Uterus (tissue), 4 donors: Measurements from ENCODE around the gene ATP5ME. TPM values are rescaled to one million over a fixed set of nuclear protein-coding genes. Genes with fewer than 3 reads are reported as not detected.
A peak's percentile ranks its signal among the peaks of the same experiment; 100 is the strongest.

Source experiments
- DNase-seq, 2 donors: peaks; one replicate each; pipeline ENCODE4 v3.0.0-alpha.2; 2019 to 2020
- H3K27ac ChIP-seq, 2 donors: fragments of 200-600 bp; sonication (generic); 1 replicate in 1 of 2; 2 replicates in 1 of 2; pipeline ENCODE4 v1.5.1; 2016 to 2018
- H3K27me3 ChIP-seq, 2 donors: fragments of 200-600 bp; sonication (generic); one replicate each; pipeline ENCODE4 v1.5.1; 2018 to 2019; ENCODE audit warnings: control low read depth in 1 of 2
- H3K36me3 ChIP-seq, 2 donors: fragments of 200-600 bp; sonication (generic); one replicate each; pipeline ENCODE4 v1.5.1; 2019; ENCODE audit warnings: control low read depth in 1 of 2
- H3K4me1 ChIP-seq, 2 donors: fragments of 200-600 bp; sonication (generic); one replicate each; pipeline ENCODE4 v1.5.1; 2018 to 2019; ENCODE audit warnings: control low read depth in 1 of 2
- H3K4me3 ChIP-seq, 2 donors: fragments of 200-600 bp; sonication (generic); 1 replicate in 1 of 2; 2 replicates in 1 of 2; pipeline ENCODE4 v1.5.1; 2018 to 2019; ENCODE audit warnings: mild to moderate bottlenecking in 1 of 2
- H3K9me3 ChIP-seq, 2 donors: fragments of 200-600 bp; sonication (generic); one replicate each; pipeline ENCODE4 v1.5.1; 2019; ENCODE audit warnings: control low read depth in 1 of 2
- CTCF ChIP-seq, 4 experiments: fragments of 200-600 bp in 2 of 4; fragments of 450-650 bp in 2 of 4; sonication (generic) in 2 of 4; IDR thresholded peaks; one replicate each; pipeline ENCODE4 v1.5.1; 2016 to 2019; ENCODE audit warnings: antibody characterized with exemption in 4 of 4, mild to moderate bottlenecking in 2 of 4, moderate library complexity in 1 of 4
- POLR2A ChIP-seq, 2 donors: fragments of 450-650 bp; IDR thresholded peaks; one replicate each; pipeline ENCODE4 v1.6.1; 2016; ENCODE audit warnings: antibody characterized with exemption in 2 of 2, mild to moderate bottlenecking in 1 of 2, moderate library complexity in 1 of 2
- intact Hi-C: fragments of 100-400 bp; cut with DNase I; formaldehyde crosslinking; loops from one replicate; pipeline ENCODE4 v1.15.1; 2023; ENCODE audit warnings: low total_unique reads
- total RNA-seq, 4 donors: library from RNA; depleted of rRNA in 3 of 4; stranded (reverse); fragments of >200 nt in 3 of 4; gene quantifications; one replicate each; pipeline versions ENCODE4 v1.1.0 to v1.2.4, GENCODE V29; 2014 to 2023
- donor health status: DM: yes; HTN: yes; CAD: no.

The ATP5ME gene
- 100 to 1,000 TPM in 1 of 4 donors, 10 to 100 TPM in 3; 24.1 to 168 (median 64.2) TPM for total RNA-seq

GRCh38 chr4:674172-675035 is at the start of gene ATP5ME, which contains the start of gene MYL5:
Gene ATP5ME, minus strand, starts transcription at chr4:674276. Its CDS starts 29 bp downstream, at chr4:674247.
Gene MYL5, plus strand, starts transcription at chr4:674542. Its CDS starts 3,485 bp downstream, at chr4:678027.
- peak within 1 kb of the TSS; percentile 91 to 94 for H3K27ac ChIP-seq
- intact Hi-C loops, result no loop called here
- no peaks in the 10 kb centered on the region for H3K27me3 ChIP-seq
- TF ChIP-seq POLR2A (IDR thresholded peaks at IDR 0.05) (peak; percentile 74 to 98), CTCF (IDR thresholded peaks at IDR 0.05) (peak; percentile 68 to 98 (median 86))
- H3K4me1 ChIP-seq, result peaks cover 6 to 7% of the 10 kb centered on the region in 2 donors
- H3K36me3 ChIP-seq, result no peaks in the 10 kb centered on the region
- H3K9me3 ChIP-seq, result no peaks in the 10 kb centered on the region
- H3K4me3 ChIP-seq, result peak within 1 kb of the TSS; percentile 71 to 73
- peak; percentile 96 to 98 for DNase-seq

- H3K9me3 ChIP-seq, result no peaks in the 10 kb centered on the region
- H3K4me3 ChIP-seq, result no peak overlapping the region
- TF ChIP-seq POLR2A (IDR thresholded peaks at IDR 0.05) (no peak), CTCF (IDR thresholded peaks at IDR 0.05) (no peak)
- DNase-seq, result no peak
- no peaks in the 10 kb centered on the region for H3K36me3 ChIP-seq
- H3K4me1 ChIP-seq, result peaks cover 0 to 9% of the 10 kb centered on the region in 2 donors
- no peaks in the 10 kb centered on the region for H3K27me3 ChIP-seq
- intact Hi-C loops, result no loop called here
- H3K27ac ChIP-seq, result no peak overlapping the region
These were observed 48.8 kb upstream of the ATP5ME start for GRCh38 chr4:722851-723360.

- H3K36me3 ChIP-seq, result no peaks in the 10 kb centered on the region
- no peak for TF ChIP-seq CTCF (IDR thresholded peaks at IDR 0.05)
- TF ChIP-seq POLR2A (IDR thresholded peaks at IDR 0.05), result no peak
- no peak overlapping the region for H3K27ac ChIP-seq
- peaks cover 0 to 9% of the 10 kb centered on the region in 2 donors for H3K4me1 ChIP-seq
- no peaks in the 10 kb centered on the region for H3K27me3 ChIP-seq
- no peak overlapping the region for H3K4me3 ChIP-seq
- no peaks in the 10 kb centered on the region for H3K9me3 ChIP-seq
- no peak for DNase-seq
- intact Hi-C loops, result no loop called here
These were observed 48.2 kb upstream of the ATP5ME start for GRCh38 chr4:722169-722725.

GRCh38 chr4:721261-722168 is 47.4 kb upstream of the ATP5ME start:
- H3K4me1 ChIP-seq, result peaks cover 0 to 9% of the 10 kb centered on the region in 2 donors
- H3K27ac ChIP-seq, result peak overlapping the region; percentile 23 to 65
- intact Hi-C loops, result no loop called here
- DNase-seq, result peak; percentile 48 to 49
- TF ChIP-seq CTCF (IDR thresholded peaks at IDR 0.05) (no peak), POLR2A (IDR thresholded peaks at IDR 0.05) (no peak)
- H3K27me3 ChIP-seq, result no peaks in the 10 kb centered on the region
- no peak overlapping the region for H3K4me3 ChIP-seq
- no peaks in the 10 kb centered on the region for H3K9me3 ChIP-seq
- H3K36me3 ChIP-seq, result no peaks in the 10 kb centered on the region
